A673 (cell line): Measurements from ENCODE around the gene PCSK6. TPM values are rescaled to one million over a fixed set of nuclear protein-coding genes. Genes with fewer than 3 reads are reported as not detected.
"Not testable (repeated sequence)": the region's sequence is repeated elsewhere in the genome, so short reads cannot be mapped to it uniquely, and the experiment has no call there.

Source experiments
- BruUV-seq: library from RNA; stranded (reverse); fragments of 400-500 nt; replicated peaks from 2 replicates; lab custom pipeline; 2021; lab: Mats Ljungman, UMichigan
- CTCF ChIA-PET: fragments of 300-600 bp; sonication (Branson Sonifier 250); formaldehyde crosslinking; loops from one replicate; lab custom pipeline; 2022; ENCODE audit warnings: antibody characterized with exemption; lab: Charles Lee
- POLR2A ChIA-PET: fragments of 300-600 bp; sonication (Branson Sonifier 250); formaldehyde crosslinking; loops from one replicate; lab custom pipeline; 2022; ENCODE audit warnings: antibody characterized with exemption; ENCODE audit not compliant: low non-redundant PET; lab: Charles Lee
- DNase-seq: peaks from one replicate; pipeline ENCODE4 v3.0.0-alpha.2; 2015; ENCODE audit warnings: low spot score
- H3K27ac ChIP-seq: fragments of 200-600 bp; sonication (generic); 2 replicates; pipeline ENCODE4 v1.5.1; 2016; ENCODE audit warnings: mixed run types, low read depth, mild to moderate bottlenecking, mixed read lengths, antibody characterized with exemption, low read length; ENCODE audit not compliant: poor library complexity, severe bottlenecking
- H3K27me3 ChIP-seq: fragments of 200-600 bp; sonication (generic); replicated peaks from 2 replicates; pipeline ENCODE4 v1.6.1; 2017; ENCODE audit warnings: mixed run types, low read depth, mild to moderate bottlenecking, mixed read lengths, antibody characterized with exemption, low read length; ENCODE audit not compliant: insufficient read depth, poor library complexity
- H3K36me3 ChIP-seq: fragments of 200-600 bp; sonication (generic); 2 replicates; pipeline ENCODE4 v1.6.1; 2016; ENCODE audit warnings: mixed run types, mild to moderate bottlenecking, mixed read lengths, antibody characterized with exemption, low read length; ENCODE audit not compliant: insufficient read depth, poor library complexity, severe bottlenecking
- H3K4me1 ChIP-seq: fragments of 200-600 bp; sonication (generic); 2 replicates; pipeline ENCODE4 v1.6.1; 2017; ENCODE audit warnings: mixed run types, mild to moderate bottlenecking, mixed read lengths, antibody characterized with exemption, low read length; ENCODE audit not compliant: insufficient read depth, poor library complexity, severe bottlenecking
- H3K4me3 ChIP-seq: fragments of 200-600 bp; sonication (generic); 2 replicates; pipeline ENCODE4 v1.5.1; 2016; ENCODE audit warnings: low read depth, mixed run types, mild to moderate bottlenecking, mixed read lengths, low read length; ENCODE audit not compliant: poor library complexity, severe bottlenecking
- H3K9me3 ChIP-seq: fragments of 200-600 bp; sonication (generic); 2 replicates; pipeline ENCODE4 v1.6.1; 2016; ENCODE audit warnings: mixed run types, low read depth, mild to moderate bottlenecking, mixed read lengths, antibody characterized with exemption, low read length; ENCODE audit not compliant: poor library complexity, severe bottlenecking
- EZH2 ChIP-seq: fragments of 200-600 bp; sonication (generic); IDR thresholded peaks from 2 replicates; pipeline ENCODE4 v1.6.1; 2017; ENCODE audit warnings: borderline replicate concordance, low read depth, mild to moderate bottlenecking, mixed read lengths, antibody characterized with exemption, low read length; ENCODE audit not compliant: poor library complexity, severe bottlenecking
- intact Hi-C: fragments of 100-400 bp; cut with micrococcal nuclease; formaldehyde crosslinking; loops from one replicate; pipeline ENCODE4 v1.10.0; 2022; ENCODE audit not compliant: unreplicated experiment
- total RNA-seq: library from RNA; stranded (reverse); gene quantifications from 2 replicates; pipeline ENCODE4 v1.2.3, GENCODE V29; 2021
- TF ChIP-seq, protein P1 (sequence below): fragments of 300-800, 200-600 bp; sonication (generic); conservative IDR thresholded peaks from 2 replicates; pipeline ENCODE4 v1.5.1; 2017; ENCODE audit warnings: low read depth, mild to moderate bottlenecking, antibody characterized with exemption, low read length, moderate library complexity, mixed read lengths

Gene PCSK6
- total RNA-seq, 1 experiment from 2014 or later = 2.6 TPM

DNA sequence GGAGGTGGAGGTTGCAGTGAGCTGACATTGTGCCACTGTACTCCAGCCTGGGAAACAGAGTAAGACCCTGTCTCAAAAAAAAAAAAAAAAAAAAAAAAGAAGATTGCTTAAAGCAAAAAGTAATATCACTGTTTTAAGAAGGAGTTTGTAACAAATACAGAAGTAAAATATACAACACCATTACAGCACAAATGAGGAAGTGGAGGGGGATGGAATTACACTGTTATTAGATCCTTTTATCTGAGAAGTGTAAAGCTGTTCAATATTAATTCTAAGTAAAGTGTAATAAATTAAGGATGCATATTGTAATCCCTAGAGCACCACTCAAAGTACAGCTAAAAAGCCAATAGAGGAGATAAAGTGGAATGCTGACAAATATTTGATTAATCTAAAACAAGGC is 147.5 kb downstream of the PCSK6 start:
- Histone ChIP-seq H3K9me3 (no peaks in the 10 kb centered on the region), H3K4me3 (no peak overlapping the region), H3K27ac (no peak overlapping the region), H3K27me3 (peaks cover 7% of the 10 kb centered on the region), H3K4me1 (no peaks in the 10 kb centered on the region), H3K36me3 (no peaks in the 10 kb centered on the region)
- TF ChIP-seq, protein P1, sequence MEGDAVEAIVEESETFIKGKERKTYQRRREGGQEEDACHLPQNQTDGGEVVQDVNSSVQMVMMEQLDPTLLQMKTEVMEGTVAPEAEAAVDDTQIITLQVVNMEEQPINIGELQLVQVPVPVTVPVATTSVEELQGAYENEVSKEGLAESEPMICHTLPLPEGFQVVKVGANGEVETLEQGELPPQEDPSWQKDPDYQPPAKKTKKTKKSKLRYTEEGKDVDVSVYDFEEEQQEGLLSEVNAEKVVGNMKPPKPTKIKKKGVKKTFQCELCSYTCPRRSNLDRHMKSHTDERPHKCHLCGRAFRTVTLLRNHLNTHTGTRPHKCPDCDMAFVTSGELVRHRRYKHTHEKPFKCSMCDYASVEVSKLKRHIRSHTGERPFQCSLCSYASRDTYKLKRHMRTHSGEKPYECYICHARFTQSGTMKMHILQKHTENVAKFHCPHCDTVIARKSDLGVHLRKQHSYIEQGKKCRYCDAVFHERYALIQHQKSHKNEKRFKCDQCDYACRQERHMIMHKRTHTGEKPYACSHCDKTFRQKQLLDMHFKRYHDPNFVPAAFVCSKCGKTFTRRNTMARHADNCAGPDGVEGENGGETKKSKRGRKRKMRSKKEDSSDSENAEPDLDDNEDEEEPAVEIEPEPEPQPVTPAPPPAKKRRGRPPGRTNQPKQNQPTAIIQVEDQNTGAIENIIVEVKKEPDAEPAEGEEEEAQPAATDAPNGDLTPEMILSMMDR = no peak
- TF ChIP-seq EZH2 = no peak
- intact Hi-C loops = no loop called here
- BruUV-seq = no TSS peak
- DNase-seq = no peak
- ChIA-PET POLR2A (no interaction called here), CTCF (no interaction called here)

DNA sequence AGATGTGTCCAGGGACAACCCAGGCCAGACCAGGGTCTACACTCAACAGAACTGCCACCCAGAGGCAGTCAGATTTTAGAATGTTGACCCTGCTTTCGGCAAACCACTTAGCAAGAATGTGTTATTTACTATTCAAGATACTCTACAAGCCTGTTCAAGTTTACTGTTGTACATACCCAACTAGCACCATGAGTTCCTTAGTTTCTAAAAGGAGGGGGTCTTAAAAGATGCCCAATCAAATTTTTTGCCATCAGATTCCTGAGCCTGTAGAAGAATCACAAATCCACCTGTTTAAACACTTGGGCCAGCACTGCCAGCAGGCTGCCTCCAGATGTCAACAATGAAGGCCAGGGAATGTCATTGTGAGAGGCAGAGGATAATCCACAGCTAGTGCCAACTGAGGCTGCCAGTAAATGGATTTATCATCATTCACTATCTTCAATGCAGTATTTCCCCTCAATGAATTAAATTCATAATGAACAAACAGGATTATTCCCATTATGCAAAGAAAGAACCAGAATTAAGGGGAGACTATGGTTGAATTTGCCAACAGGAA is 150.9 kb downstream of the PCSK6 start:
- POLR2A ChIA-PET = no interaction called here
- peaks cover 8% of the 10 kb centered on the region for H3K9me3 ChIP-seq
- DNase-seq = no peak
- H3K36me3 ChIP-seq = no peaks in the 10 kb centered on the region
- CTCF ChIA-PET = no interaction called here
- peaks cover 7% of the 10 kb centered on the region for H3K27me3 ChIP-seq
- no peak overlapping the region for H3K4me3 ChIP-seq
- no peaks in the 10 kb centered on the region for H3K4me1 ChIP-seq
- BruUV-seq = no TSS peak
- intact Hi-C loops = no loop called here
- TF ChIP-seq, protein P1 = no peak
- no peak for TF ChIP-seq EZH2
- no peak overlapping the region for H3K27ac ChIP-seq

DNA sequence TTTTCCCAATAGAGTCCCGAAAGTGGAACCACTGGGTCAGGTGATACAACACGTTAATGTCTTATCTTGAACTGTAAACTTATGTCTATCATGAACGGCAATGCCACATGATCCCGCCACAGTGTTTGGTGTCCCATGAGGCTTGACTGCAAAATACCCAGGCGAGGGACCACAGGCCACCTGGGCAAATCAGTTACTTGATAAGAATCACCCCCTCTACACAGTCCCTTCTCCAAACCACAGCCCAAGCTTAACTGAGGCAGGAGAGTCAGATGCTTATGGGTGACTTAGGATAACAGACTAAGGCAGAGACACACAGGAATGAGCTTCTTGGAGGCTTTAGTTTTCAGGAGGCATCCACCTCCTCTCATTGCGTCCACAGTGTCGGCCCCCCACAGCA is 151.5 kb downstream of the PCSK6 start:
- DNase-seq = no peak
- intact Hi-C loops = no loop called here
- H3K4me1 ChIP-seq = no peaks in the 10 kb centered on the region
- ChIA-PET CTCF (no interaction called here), POLR2A (no interaction called here)
- TF ChIP-seq EZH2 = no peak
- TF ChIP-seq, protein P1 = no peak
- H3K9me3 ChIP-seq = peaks cover 8% of the 10 kb centered on the region
- peaks cover 7% of the 10 kb centered on the region for H3K27me3 ChIP-seq
- no peak overlapping the region for H3K4me3 ChIP-seq
- no peaks in the 10 kb centered on the region for H3K36me3 ChIP-seq
- BruUV-seq = no TSS peak
- H3K27ac ChIP-seq = no peak overlapping the region

DNA sequence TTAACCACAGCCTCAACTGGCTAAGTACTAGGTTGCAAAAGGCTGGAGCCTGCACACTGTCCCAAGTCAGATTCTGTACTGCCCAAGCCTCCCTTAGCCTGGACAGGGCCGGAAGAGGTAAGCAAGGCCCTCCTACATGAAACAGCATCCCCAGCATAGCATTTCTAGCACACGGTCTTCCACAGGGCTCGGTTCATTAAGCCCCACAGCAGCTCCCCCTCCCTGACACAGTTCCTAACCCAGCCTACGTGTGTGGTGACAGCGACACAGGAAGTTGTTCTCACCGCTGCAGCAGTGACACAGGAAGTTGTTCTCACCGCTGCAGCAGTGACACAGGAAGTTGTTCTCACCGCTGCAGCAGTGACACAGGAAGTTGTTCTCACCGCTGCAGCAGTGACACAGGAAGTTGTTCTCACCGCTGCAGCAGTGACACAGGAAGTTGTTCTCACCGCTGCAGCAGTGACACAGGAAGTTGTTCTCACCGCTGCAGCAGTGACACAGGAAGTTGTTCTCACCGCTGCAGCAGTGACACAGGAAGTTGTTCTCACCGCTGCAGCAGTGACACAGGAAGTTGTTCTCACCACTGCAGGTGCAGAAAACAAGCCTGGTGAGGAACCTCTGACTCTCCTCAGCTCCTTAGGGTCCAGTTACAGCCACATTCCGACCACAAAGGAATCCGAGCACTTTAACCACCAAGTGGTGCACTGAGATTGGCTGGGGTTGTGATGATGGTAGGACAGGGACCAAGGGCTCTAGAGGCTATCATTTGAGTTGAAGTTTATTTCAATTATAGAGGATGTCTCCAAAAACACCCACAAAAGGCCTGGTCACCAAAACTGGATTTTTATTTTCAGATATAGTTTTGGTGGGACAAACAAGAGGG is 155.4 kb downstream of the PCSK6 start:
- H3K27ac ChIP-seq = peak overlapping the region; percentile 18
- H3K9me3 ChIP-seq, BruUV-seq, POLR2A ChIA-PET, H3K4me1 ChIP-seq, H3K36me3 ChIP-seq, H3K4me3 ChIP-seq, H3K27me3 ChIP-seq, intact Hi-C loops: not testable (repeated sequence)
- CTCF ChIA-PET = interaction anchor here (1.0 kb wide), 1 partner anchor 14 kb away, joined by 3 read pairs; no protein-coding TSS in a partner anchor
- DNase-seq = peak; percentile 49
